HUDEP-2 (cell line): ENCODE data around the gene IL21R.

Experiments
- DNase-seq, 76 experiments: peaks; one replicate each; lab custom pipeline; 2025; ENCODE audit not compliant: unreplicated experiment in 76 of 76; lab: John Stamatoyannopoulos, UW

IL21R gene

GRCh38 chr16:27481282-27481934, 79.4 kb downstream of the IL21R start:
- no peak for DNase-seq

DNA sequence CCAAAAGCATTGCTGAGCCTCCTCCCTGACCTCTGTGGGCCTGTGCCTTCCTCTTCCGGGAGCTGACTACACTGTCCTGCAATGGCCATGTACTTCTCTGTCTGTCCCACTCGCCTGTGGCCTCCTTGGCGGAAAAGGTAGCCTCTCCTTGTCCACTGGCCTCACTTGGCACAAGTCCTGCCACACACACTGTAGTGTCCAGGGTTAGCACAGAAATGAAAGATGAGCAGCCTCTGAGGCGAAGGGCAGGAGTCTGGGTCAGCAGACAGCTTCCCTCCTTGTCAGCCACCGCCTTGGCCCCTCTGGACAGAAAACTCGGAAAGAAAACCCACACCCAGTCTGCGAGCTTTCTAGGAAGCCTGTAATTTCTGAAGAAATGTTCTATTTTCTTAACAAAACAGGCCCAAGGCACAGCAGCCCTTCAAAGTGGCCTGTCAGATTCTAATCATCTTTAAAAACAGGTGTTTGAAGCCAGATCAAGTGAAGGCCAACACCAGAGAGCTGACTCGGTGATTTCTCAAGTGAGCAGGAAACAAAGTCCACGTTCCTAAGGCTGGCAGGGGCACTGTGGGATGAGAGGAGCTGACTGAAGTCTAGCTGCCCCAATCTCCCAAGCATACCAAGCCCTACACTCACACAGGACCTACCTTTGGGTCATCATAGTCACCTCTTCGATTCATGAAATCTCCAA, 80.6 kb downstream of the IL21R start:
- no peak for DNase-seq

DNA sequence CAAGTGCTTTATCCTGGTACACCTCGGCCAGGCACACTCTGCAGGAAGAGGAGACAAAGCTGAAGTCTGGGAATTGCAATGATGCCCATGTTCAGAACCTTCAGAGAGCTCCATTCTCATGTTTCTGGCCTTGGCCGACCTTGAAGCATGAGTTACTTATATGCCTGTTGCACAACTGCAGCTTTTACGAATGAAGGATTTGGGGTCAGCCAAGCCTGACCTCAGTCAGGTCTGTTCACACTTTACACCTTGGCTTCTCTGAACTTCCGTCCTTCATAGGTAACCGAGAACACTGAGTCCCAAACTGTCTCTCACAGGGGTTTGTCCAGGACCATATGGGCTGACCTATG, 81.1 kb downstream of the IL21R start:
- DNase-seq, result no peak

- DNase-seq, result no peak
These were observed 81.7 kb downstream of the IL21R start for GRCh38 chr16:27483624-27484023.

- DNase-seq, result no peak
These were observed 83.2 kb downstream of the IL21R start for GRCh38 chr16:27485126-27485525.

GRCh38 chr16:27485811-27486210, 83.8 kb downstream of the IL21R start:
- DNase-seq, result no peak

DNA sequence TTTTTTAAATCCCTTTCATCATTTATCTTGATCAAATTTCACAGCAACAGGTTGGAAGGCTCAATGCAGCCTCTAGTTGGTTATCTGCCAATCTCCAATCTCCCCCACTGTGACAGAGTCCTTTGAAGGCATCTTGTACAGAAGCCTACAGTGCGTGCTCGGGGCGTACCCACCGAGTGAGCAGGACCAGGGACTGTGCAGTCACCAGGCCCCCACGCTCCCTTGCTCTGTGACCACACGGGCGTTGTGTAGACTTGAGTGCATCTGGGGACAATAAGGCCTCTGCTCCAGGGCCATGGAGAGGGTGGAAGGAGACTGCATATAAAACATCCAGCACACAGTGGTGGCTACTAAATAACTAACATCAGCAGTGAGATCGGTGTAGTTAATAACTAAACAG, 84.4 kb downstream of the IL21R start:
- DNase-seq, result no peak

- DNase-seq, result no peak
These were observed 84.8 kb downstream of the IL21R start for GRCh38 chr16:27486760-27487159.

DNA sequence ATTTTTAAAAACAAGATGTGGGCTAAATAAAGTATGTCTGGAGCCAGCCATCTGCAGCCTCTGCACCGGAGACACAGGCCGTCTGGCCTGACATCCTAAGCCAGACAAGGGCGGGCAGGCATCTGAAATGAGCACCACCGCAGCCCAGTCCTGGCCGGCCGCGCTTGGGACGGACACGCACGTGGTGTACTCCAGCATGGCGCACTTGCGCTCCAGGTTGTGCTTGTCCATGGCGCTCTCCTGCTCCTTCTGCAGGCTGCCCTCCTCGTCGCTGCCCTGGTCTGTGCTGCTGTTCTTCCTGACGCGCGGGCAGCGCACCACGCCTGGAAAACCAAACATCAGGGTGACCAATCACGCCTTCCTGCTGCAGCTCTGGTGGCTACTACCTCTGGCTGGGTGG, 87.4 kb downstream of the IL21R start:
- no peak for DNase-seq

DNA sequence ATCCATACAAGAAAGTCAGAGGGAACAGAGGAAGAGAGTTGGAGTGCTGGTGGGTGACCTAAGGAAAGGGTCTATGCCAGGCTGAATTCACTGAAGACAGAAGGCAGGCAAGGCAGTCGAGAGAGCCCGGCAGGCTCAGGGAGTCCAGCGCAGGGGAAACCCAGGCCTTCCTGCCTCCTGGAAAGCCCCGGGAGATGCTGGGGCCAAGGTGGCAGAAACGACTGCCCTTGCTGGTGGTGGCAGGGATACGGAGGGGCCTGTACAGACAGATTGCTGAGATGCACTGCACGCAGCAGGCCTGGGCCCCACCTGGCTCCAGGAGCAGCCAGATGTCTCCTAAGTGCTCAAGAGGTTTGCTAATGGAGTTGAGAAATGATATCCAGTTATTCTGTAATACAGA, 87.9 kb downstream of the IL21R start:
- no peak for DNase-seq

DNA sequence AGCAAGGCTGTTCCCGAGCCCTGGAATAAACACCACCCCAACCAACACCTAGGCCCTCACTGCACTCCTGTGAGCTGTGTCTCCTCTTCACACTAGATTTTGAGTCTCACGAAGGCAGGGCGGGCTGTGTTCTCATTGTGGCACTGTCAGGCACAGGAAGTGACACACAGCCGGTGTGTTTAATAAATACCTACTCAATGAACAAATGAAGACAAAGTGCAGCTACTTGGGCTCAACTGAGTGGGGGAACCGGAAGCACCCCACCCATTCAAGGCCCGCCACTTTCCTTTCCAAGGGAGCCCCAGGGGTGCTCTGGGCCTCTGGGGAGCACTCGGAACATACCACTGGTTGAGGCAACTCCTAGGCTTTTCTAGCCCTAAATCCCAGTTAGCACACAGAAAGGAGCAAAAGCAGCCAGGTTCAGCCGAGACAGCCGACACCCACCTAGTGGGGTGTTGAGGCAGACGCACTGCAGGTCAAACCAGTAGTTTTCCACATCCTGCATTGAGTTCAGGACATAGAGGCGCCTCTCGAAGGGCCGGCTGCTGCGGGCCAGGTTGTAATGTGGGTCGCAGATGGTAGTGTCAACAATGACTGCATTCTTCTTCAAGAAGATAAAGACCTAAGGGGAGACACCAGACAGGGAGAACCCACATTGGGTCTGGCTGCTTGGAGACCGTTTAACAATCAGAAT, 90.1 kb downstream of the IL21R start:
- no peak for DNase-seq

DNA sequence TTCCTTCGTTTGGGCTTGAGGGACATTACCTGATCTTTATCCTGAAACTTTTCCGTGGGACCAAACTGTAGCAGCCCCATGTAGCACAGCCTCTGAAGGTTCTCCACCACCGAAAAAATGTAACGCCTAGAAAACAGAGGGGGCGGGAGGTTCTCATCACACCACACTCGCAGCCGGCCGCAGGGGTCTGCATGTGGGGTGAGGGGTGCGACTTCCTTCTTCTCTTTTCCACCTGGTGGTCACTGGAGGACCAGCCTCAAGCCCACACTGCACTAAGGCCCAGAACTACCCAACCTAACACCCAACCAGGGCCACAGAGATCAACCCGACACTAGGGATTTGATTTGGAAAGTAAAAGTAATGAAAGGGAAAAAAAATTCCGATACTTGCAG, 90.6 kb downstream of the IL21R start:
- DNase-seq, result no peak

GRCh38 chr16:27495191-27495590, 93.2 kb downstream of the IL21R start:
- no peak for DNase-seq

DNA sequence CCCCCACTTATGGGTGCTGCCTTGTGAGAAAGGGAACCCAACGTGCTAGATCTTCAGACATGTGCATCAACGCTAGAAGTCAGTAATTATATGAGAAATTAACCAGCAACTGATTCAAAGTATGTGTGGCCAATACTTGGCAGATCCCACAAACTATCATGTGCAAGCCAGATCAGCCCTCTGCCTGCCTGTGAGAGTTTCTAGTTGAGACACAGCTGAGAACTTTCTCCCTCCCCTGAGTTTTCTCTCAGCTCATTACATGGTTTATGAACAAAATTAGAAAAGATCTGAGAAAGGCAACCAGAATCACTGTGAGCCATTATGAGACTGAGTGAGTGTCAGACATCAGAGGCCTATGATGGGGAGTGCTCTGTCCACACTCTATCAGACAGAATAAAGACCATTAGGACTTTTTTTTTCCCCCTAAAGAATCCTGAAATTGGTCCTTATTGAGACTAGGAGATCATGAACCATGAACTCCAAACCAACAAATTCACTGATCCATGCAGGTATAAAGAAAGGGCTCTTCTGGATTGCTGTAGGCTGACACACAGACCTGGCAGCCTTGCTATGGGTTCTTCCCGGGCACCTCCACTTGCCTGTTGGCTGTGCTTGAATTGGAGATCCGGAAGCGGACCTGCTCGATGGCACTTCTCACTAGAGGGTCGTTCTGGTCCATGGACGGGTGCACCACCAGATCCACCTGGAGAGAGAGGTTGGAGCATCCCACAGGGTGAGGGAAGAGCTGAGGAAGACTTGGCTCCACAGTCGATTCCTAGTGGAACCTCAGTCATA, 96.3 kb downstream of the IL21R start:
- DNase-seq, result no peak

GRCh38 chr16:27498916-27499658, 97.1 kb downstream of the IL21R start:
- DNase-seq, result no peak

DNA sequence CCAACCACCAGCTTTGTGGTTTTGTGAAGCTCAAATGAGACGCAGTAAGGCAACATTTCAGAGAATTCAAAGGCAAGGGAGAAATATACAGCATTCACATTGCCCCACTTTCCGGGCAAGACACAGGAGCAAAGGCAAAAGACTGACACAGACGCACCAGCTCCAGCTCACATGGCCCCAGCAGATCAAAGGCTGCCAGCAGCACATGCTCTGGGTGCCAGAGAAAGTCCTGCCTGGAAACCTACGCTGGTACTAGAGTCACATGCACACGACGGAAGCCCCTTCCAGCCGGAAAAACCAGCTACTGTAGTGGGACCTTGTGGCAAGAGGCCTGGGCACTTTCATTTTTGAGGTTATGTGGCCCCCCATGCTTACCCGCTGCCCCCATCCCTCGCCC, 97.7 kb downstream of the IL21R start:
- no peak for DNase-seq

- DNase-seq, result no peak
These were observed 98.8 kb downstream of the IL21R start for GRCh38 chr16:27500801-27501200.
